ENCODE results near the gene TESPA1.

The TESPA1 gene, protein sequence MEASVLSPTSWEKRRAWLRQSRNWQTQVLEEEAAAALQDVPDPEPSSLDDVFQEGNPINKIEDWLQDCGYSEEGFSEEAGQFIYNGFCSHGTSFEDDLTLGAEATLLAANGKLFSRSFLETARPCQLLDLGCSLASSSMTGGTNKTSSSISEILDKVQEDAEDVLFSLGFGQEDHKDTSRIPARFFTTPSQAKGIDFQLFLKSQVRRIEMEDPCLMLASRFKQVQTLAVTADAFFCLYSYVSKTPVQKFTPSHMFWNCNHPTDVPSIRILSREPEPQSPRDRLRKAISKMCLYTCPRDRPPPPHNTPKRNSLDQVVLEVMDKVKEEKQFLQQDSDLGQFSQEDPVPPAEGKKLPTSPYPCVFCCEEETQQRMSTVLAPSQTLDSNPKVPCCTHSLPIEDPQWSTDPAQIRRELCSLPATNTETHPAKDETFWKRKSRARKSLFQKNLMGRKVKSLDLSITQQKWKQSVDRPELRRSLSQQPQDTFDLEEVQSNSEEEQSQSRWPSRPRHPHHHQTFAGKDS

DNA sequence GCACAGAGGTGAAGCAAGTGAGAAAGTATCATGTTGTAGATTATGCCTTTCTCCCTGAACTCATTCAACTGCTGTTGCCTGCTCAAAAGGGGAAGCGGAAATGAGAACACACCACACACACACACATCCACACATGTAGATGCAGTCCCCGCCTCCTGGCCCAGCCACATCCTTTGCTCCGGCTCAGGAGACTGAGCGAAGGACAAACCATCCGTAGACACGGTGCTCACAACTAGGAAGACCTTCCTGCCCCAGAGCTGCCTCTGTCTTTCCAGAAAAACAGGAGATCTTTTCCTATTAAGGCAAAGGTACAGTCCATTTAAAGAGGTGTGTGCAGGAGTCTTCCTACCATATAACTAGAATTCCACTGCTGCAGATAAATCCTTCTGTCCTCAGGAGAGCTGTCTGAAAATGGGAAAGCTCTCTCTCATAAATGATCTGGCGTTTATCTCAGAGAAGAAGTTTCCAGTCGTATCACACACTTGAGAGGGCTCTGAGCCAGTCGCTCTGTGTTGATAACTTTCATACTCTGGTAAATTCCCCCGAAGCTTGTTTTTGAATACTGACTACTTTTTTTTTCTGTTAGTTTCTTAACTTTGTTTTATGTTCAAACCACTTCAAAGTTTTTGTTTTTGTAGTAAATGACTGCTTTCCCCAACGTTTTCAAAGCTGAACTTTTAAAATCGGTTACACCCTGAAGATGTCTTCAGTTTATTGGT, at the start of gene TESPA1:
TESPA1 (minus strand) TSS at position 105 of the 719 bp plus-strand sequence. CDS start 10,200 bp downstream, outside the sequence.
- Histone ChIP-seq H3K9me3 (ENCODE audit: control insufficient read depth, low read length) (no peaks in the 10 kb centered on the region), H3K36me3 (ENCODE audit: control insufficient read depth, insufficient read depth, low read length, severe bottlenecking) (no peaks in the 10 kb centered on the region), H3K4me3 (ENCODE audit: low read length) (no peak within 1 kb of the TSS), H3K9ac (ENCODE audit: low read length) (no peak within 1 kb of the TSS), H3K4me1 (ENCODE audit: control insufficient read depth, insufficient read depth, low read length) (no peaks in the 10 kb centered on the region), H3K27me3 (replicated peaks; ENCODE audit: control insufficient read depth, insufficient read depth, low read length) (peaks cover 35% of the 10 kb centered on the region)
- DNase-seq (ENCODE audit: low read depth) = no peak

DNA sequence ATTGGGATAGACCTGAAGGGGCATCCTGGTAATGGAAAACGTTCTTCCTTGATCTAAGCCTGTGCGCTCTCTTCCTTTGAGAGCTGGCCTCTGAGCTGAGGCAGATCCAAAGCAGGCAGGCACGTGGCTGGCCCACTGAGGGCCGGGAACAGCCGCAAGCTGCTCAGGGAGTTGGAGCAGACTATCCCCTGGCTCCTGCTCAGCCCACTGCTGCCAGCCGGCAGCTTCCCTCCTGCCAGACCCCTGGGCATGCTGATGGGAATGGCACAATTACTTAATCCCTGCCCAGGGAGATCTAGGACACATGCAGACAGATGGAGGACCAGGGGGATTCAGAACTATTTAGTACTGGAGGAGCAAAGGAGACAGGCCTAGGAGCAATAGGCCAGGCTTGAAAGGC, 49.7 kb upstream of the TESPA1 start:
- Histone ChIP-seq H3K9ac (ENCODE audit: low read length) (no peak overlapping the region), H3K9me3 (ENCODE audit: control insufficient read depth, low read length) (no peaks in the 10 kb centered on the region), H3K4me3 (ENCODE audit: low read length) (no peak overlapping the region), H3K36me3 (ENCODE audit: control insufficient read depth, insufficient read depth, low read length, severe bottlenecking) (no peaks in the 10 kb centered on the region), H3K4me1 (ENCODE audit: control insufficient read depth, insufficient read depth, low read length) (no peaks in the 10 kb centered on the region), H3K27me3 (replicated peaks; ENCODE audit: control insufficient read depth, insufficient read depth, low read length) (peaks cover 22% of the 10 kb centered on the region)
- DNase-seq (ENCODE audit: low read depth) = no peak

DNA sequence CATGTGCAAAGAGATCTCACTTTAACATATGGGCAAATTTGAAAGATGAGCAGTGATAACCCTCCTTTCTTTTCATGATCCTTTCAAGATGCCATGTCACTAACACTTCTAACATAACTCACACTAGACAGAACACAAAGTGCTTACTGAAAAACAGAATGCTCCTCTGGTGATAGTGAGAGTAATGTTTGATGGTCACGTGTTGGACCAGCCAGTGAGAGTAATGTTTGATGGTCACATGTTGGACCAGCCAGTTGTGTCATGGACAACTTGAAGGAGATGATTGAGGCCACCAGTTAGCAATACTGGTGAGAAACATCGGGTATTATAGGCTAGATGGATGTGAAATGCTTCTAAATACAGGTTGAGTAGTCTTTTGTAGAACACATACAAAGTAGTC, 40.9 kb upstream of the TESPA1 start:
- no peaks in the 10 kb centered on the region for H3K9me3 ChIP-seq (ENCODE audit: control insufficient read depth, low read length)
- H3K27me3 ChIP-seq (replicated peaks; ENCODE audit: control insufficient read depth, insufficient read depth, low read length) = peaks cover 8% of the 10 kb centered on the region
- H3K36me3 ChIP-seq (ENCODE audit: control insufficient read depth, insufficient read depth, low read length, severe bottlenecking) = no peaks in the 10 kb centered on the region
- H3K4me1 ChIP-seq (ENCODE audit: control insufficient read depth, insufficient read depth, low read length) = no peaks in the 10 kb centered on the region
- H3K9ac ChIP-seq (ENCODE audit: low read length) = no peak overlapping the region
- H3K4me3 ChIP-seq (ENCODE audit: low read length) = no peak overlapping the region
- no peak for DNase-seq (ENCODE audit: low read depth)

DNA sequence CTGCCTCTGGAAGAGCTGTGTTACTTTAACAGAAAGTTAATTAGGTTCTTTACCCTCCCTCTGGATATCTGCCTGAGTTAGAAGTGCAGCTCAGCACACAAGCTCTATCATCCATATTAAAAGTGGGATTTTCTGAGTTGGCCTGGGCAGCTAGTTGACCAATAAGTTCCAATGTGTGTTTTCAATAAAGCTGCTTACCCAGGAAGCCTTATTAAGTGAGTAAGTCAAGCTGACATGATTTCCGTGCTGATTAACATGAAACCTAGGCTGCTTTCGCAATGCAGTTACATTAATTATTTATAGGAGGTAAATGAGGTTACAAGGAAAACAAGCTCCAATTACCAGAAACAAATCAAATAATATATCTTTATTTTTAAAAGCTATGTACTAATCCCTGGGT, 40.0 kb upstream of the TESPA1 start:
- DNase-seq (ENCODE audit: low read depth) = no peak
- H3K27me3 ChIP-seq (replicated peaks; ENCODE audit: control insufficient read depth, insufficient read depth, low read length) = peaks cover 9% of the 10 kb centered on the region
- H3K4me1 ChIP-seq (ENCODE audit: control insufficient read depth, insufficient read depth, low read length) = no peaks in the 10 kb centered on the region
- no peaks in the 10 kb centered on the region for H3K36me3 ChIP-seq (ENCODE audit: control insufficient read depth, insufficient read depth, low read length, severe bottlenecking)
- no peaks in the 10 kb centered on the region for H3K9me3 ChIP-seq (ENCODE audit: control insufficient read depth, low read length)
- H3K4me3 ChIP-seq (ENCODE audit: low read length) = no peak overlapping the region
- no peak overlapping the region for H3K9ac ChIP-seq (ENCODE audit: low read length)

DNA sequence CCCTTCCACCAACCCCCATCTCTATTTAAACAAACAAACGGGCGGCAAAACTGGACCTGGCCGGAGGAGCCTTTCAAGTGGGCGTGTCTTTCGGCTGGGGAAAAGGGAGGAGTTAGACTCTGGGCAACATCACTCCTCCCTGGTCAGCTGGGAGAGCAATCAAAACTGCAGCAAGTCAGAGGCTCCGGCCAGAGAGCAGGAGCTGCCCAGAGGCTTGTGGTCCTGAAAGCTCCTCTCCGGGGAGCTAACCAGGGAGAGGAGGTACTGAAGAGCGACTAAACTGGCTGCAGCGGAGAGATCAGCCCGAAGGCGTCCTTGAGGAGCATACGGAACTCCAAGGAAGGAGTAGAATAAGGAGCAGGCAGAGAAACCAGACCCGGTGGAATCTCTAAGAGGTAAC, 35.2 kb upstream of the TESPA1 start, which contains the start of gene NEUROD4:
NEUROD4 (plus strand) TSS at position 191 of the 400 bp plus-strand sequence. CDS start 6,466 bp downstream, outside the sequence.
- Histone ChIP-seq H3K27me3 (replicated peaks; ENCODE audit: control insufficient read depth, insufficient read depth, low read length) (peaks cover 26% of the 10 kb centered on the region), H3K9ac (ENCODE audit: low read length) (no peak within 1 kb of the TSS), H3K4me1 (ENCODE audit: control insufficient read depth, insufficient read depth, low read length) (no peaks in the 10 kb centered on the region), H3K36me3 (ENCODE audit: control insufficient read depth, insufficient read depth, low read length, severe bottlenecking) (no peaks in the 10 kb centered on the region), H3K9me3 (ENCODE audit: control insufficient read depth, low read length) (no peaks in the 10 kb centered on the region), H3K4me3 (ENCODE audit: low read length) (no peak within 1 kb of the TSS)
- peak; percentile 71 for DNase-seq (ENCODE audit: low read depth)

DNA sequence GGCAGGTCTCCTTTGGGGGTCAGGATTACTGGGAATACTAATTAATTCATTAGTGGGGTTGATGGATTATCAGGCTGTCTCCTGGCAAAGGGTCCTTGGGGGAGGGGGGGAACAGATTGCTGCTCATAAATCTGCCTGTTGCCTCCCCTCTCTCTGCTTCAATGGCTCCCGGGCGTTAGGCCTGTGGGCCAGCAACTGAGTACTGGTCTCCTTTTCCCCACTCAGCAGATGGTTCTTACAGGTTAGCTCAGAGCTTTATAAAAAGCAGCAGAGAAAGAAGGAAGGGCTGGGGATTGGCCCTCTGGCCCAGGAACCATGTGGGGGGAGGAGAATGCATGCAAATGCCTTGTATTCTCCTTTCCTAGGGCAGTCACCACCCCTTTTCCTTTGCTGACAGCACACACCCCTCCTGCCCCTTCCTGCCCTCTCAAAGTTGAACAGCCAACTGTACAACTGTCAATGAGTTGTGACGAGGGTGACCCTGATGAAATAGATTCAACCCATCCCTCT, 32.9 kb upstream of the TESPA1 start:
- Histone ChIP-seq H3K36me3 (ENCODE audit: control insufficient read depth, insufficient read depth, low read length, severe bottlenecking) (no peaks in the 10 kb centered on the region), H3K9me3 (ENCODE audit: control insufficient read depth, low read length) (peaks cover under 1% of the 10 kb centered on the region), H3K9ac (ENCODE audit: low read length) (no peak overlapping the region), H3K27me3 (replicated peaks; ENCODE audit: control insufficient read depth, insufficient read depth, low read length) (peaks cover 23% of the 10 kb centered on the region), H3K4me3 (ENCODE audit: low read length) (no peak overlapping the region), H3K4me1 (ENCODE audit: control insufficient read depth, insufficient read depth, low read length) (no peaks in the 10 kb centered on the region)
- DNase-seq (ENCODE audit: low read depth) = no peak

DNA sequence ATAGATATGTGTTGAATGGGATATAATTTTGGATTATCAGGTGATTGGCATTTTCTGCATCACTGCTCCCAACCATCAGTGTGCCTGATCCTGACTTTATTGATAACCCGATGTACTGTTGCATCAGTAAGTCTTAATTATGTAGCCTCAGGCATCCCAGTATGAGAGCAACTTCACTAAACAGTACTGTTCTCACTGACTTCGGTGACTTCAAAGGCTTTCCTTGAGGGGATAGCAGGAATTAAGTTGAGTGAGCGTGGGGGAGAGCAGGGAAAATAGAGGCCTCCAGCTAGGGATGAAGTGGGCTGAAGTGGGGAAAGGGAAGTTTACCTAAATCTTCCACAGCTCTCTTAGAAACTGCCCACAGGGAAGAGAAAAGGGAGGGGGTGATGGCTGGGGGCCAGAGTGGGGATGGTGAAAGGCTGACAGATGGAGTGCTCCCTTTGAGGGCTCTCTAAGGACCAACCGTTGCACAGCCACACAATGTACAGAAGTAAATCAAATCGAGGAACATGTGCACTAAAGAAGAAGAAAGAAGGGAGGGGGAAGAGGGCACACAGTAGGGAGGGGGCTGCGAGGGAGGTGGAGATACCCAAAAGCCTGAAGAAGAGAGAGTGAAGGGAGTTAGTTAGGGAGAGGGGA, 24.5 kb upstream of the TESPA1 start:
- Histone ChIP-seq H3K9ac (ENCODE audit: low read length) (no peak overlapping the region), H3K27me3 (replicated peaks; ENCODE audit: control insufficient read depth, insufficient read depth, low read length) (peaks cover 13% of the 10 kb centered on the region), H3K4me1 (ENCODE audit: control insufficient read depth, insufficient read depth, low read length) (no peaks in the 10 kb centered on the region), H3K4me3 (ENCODE audit: low read length) (no peak overlapping the region), H3K9me3 (ENCODE audit: control insufficient read depth, low read length) (peaks cover 4% of the 10 kb centered on the region), H3K36me3 (ENCODE audit: control insufficient read depth, insufficient read depth, low read length, severe bottlenecking) (no peaks in the 10 kb centered on the region)
- no peak for DNase-seq (ENCODE audit: low read depth)

DNA sequence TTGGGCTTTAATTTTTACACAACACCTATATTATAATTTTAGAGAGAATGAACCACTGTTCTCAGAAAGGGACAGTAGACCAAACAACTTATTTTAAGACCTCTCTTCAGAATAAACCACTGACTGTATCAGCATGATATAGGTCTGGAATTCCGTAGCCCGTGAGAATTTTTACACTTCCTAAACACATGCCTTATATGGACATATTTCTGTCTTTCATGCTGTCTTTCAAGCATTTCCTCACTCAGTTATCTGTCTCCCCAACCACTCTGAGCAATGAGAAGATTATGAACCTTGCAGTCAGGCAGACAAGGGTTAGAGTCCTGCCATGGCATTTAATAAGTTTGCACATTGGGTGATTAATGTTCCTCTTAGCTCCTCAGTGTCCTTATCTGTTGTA, 17.8 kb upstream of the TESPA1 start:
- Histone ChIP-seq H3K4me3 (ENCODE audit: low read length) (no peak overlapping the region), H3K27me3 (replicated peaks; ENCODE audit: control insufficient read depth, insufficient read depth, low read length) (peaks cover 46% of the 10 kb centered on the region), H3K9me3 (ENCODE audit: control insufficient read depth, low read length) (no peaks in the 10 kb centered on the region), H3K36me3 (ENCODE audit: control insufficient read depth, insufficient read depth, low read length, severe bottlenecking) (no peaks in the 10 kb centered on the region), H3K4me1 (ENCODE audit: control insufficient read depth, insufficient read depth, low read length) (no peaks in the 10 kb centered on the region), H3K9ac (ENCODE audit: low read length) (no peak overlapping the region)
- no peak for DNase-seq (ENCODE audit: low read depth)

DNA sequence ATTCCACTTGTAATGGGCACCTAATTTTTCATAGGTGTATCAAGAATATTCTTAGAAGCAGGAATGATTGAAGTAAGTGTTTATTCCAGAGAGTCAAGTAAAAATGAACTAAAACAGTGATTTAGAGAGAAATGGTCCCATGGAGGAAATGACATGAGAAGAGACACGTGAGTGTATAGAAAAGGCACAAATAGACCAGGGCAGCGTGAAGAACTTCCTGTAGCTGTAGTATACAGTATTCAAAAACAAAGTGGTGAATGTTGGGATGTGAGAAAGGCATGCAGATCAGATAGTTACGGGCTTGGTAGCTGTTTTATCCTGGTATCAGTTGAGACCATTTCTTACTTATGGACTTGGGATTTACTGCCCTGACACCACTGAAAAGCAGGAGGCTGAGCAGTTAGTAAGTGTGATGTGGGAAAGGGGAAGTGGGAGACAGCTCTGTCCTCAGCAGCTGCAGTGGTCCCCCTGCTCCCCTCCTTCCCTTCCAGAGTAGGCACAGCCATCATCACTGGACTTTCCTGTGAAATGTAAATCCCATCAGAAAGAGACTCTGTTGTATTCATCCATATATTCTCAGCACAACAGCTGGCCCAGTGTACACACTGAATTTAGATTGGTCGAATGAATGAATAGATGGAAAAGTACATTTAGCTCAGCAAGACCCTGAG, 16.8 kb upstream of the TESPA1 start:
- H3K4me1 ChIP-seq (ENCODE audit: control insufficient read depth, insufficient read depth, low read length) = no peaks in the 10 kb centered on the region
- no peak overlapping the region for H3K9ac ChIP-seq (ENCODE audit: low read length)
- no peak overlapping the region for H3K4me3 ChIP-seq (ENCODE audit: low read length)
- H3K27me3 ChIP-seq (replicated peaks; ENCODE audit: control insufficient read depth, insufficient read depth, low read length) = peaks cover 53% of the 10 kb centered on the region
- H3K36me3 ChIP-seq (ENCODE audit: control insufficient read depth, insufficient read depth, low read length, severe bottlenecking) = no peaks in the 10 kb centered on the region
- no peaks in the 10 kb centered on the region for H3K9me3 ChIP-seq (ENCODE audit: control insufficient read depth, low read length)
- no peak for DNase-seq (ENCODE audit: low read depth)

DNA sequence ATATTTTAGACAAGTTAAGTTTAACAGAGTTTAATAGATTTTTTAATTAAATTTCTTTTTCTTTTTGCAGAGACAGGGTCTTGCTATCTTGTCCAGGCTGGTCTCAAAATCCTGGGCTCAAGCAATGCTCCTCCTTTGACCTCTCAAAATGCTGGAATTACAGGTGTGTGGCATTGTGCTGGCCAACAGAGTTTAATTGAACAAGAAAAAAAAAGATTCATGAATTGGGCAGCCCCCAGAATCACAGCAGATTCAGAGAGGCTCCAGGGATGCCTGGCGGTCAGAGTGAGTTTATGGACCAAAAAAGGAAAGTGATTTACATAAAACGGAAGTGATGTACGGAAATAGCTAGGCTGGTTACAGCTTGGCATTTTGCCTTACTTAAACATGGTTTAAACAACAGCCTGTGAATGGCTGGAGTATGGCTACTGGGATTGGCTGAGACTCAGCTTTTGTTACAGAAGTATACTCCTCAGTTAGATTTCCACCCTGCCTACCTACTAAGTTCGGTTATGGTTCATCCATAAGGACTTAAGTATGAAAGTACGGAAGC, 14.5 kb upstream of the TESPA1 start:
- H3K9ac ChIP-seq (ENCODE audit: low read length) = no peak overlapping the region
- DNase-seq (ENCODE audit: low read depth) = no peak
- no peaks in the 10 kb centered on the region for H3K36me3 ChIP-seq (ENCODE audit: control insufficient read depth, insufficient read depth, low read length, severe bottlenecking)
- H3K9me3 ChIP-seq (ENCODE audit: control insufficient read depth, low read length) = no peaks in the 10 kb centered on the region
- no peaks in the 10 kb centered on the region for H3K4me1 ChIP-seq (ENCODE audit: control insufficient read depth, insufficient read depth, low read length)
- H3K27me3 ChIP-seq (replicated peaks; ENCODE audit: control insufficient read depth, insufficient read depth, low read length) = peaks cover 55% of the 10 kb centered on the region
- H3K4me3 ChIP-seq (ENCODE audit: low read length) = no peak overlapping the region

Data from adipocyte (in vitro differentiated cells).